Activated T-cell treated with anti-CD3 and anti-CD28 coated beads for 1 hour (primary cell): ENCODE results near the gene SHH.
"Not testable (repeated sequence)": the region's sequence is repeated elsewhere in the genome, so short reads cannot be mapped to it uniquely, and the experiment has no call there.

Experiments used
- DNase-seq: peaks from one replicate; pipeline ENCODE4 v3.0.0-alpha.2; 2020; ENCODE audit warnings: low read depth

SHH gene

GRCh38 chr7:155819186-155819585 is 6.9 kb upstream of the SHH start:
- no peak for DNase-seq

- DNase-seq: no peak
These were observed 6.5 kb upstream of the SHH start for GRCh38 chr7:155818820-155819168.

DNA sequence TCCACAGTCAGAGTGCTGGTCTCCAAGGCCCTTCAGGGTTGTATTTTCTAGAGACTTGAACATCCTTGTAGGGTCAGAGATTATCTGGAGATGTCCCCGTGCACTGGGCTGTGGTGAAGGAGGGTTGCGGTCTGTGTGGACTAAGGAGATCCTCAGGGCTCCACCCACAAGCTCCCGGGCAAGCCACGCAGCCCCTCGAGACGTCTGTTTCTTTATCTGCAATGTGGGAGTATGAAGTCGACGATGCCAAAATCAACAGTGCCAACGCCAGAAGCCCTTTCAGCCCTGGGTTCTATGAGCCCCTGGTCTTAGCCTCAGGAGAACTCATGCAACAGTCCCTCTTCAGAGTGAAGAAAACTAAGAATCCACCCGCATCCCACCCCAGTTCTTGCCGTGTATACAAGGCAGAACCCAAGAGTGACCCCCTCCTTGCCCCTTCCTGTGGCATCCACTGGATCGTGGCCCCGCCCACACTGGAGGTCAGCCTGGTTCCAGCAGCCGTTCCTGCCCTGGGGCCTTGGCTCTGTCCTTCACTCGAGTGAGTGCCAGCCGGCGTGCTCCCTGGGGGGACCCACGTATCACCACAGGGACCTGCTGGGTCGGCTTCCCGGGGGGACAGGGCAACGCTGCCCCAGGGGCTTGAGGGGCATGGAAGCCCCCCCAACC is 6.0 kb upstream of the SHH start:
- no peak for DNase-seq

DNA sequence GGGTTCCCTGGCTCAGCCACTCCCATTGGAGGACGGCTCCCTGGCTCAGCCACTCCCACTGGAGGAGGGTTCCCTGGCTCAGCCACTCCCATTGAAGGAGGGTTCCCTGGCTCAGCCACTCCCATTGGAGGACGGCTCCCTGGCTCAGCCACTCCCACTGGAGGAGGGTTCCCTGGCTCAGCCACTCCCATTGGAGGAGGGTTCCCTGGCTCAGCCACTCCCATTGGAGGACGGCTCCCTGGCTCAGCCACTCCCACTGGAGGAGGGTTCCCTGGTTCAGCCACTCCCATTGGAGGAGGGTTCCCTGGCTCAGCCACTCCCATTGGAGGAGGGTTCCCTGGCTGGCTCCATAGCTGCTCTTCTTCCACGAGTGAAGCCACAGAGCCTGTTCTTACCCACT is 5.3 kb upstream of the SHH start:
- DNase-seq: not testable (repeated sequence)

DNA sequence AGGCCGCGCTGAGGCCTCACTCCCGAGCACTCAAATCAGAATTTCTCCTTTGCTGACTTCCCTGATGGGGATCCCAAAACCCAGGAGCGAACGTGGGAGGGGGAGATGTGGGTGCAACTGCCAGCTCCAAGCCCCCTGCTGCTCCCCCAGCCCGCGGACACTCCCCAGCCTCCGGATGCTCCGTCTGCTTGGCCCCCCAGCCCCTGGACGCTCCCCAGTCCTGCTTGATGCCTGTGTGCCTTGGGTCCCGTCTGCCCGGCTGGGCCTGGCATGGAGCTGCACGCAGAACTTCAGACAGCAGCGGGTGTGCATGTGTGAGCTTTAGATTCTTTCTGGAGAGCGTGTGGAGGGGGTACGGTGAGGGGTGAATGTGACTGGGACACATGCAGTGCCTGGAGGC is 4.7 kb upstream of the SHH start:
- no peak for DNase-seq

DNA sequence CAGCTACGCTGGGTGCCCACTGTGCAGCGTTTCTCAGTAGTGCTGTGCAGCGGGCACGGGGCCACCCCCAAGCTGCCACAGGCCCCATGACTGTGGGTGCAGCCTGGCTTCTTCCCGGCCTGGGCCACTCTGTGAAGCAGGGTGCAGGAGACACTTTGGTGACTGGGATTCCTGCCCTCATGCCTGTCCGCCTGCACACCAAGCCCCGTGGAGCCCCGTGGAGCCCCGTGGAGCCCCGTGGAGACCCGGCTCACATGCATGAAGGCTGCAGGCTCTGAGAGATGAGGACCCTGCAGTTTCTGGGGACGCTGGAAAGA is 3.9 kb upstream of the SHH start:
- DNase-seq: no peak

GRCh38 chr7:155815332-155816191 is 3.3 kb upstream of the SHH start:
- peak; percentile 40 for DNase-seq

DNA sequence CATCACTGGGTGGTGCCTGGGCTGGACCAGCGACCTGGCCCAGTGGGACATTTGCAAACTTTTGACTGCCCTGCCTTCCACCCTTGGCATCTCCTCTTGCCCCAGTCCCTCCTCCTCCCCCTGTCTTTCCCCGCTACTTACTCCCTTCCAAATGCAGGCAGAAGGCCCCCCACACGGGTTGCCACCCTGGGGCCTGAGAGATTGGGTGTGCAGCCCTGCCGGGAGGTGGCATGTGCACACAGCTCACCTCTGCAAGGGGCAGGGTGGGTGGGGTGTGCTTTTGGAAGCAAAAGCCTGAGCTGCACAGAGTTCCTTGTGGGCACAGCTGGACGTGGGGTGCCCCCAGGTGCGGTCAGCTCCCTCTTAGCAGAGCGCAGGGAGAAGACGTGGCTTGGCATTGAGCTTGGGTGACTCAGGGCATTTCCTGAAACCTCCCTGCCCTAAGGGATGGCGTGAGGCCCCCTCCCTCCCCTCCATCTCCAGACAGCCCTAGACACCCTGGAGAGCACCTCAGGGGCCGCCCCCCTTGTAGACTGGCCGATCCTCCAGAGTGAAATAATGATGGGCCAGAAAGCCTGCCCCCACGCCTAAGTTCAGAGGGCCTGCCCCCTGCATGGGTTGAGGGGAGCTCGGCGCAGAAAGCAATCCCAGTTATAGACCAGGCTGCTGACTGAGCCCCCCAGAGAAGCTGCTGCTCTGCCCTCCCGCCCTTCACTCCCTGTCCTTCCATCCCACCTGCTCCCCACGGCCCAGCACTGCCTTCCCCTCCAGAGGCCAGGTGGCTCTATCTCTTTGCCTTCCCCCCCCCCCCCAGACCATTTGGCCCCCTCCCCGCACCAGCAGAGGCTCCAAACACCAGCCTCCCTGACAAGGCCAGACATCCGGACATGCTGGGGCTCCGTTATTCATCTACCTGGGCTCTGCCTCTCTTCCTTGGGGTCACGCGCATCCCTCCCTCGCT is 2.3 kb upstream of the SHH start:
- DNase-seq: no peak

DNA sequence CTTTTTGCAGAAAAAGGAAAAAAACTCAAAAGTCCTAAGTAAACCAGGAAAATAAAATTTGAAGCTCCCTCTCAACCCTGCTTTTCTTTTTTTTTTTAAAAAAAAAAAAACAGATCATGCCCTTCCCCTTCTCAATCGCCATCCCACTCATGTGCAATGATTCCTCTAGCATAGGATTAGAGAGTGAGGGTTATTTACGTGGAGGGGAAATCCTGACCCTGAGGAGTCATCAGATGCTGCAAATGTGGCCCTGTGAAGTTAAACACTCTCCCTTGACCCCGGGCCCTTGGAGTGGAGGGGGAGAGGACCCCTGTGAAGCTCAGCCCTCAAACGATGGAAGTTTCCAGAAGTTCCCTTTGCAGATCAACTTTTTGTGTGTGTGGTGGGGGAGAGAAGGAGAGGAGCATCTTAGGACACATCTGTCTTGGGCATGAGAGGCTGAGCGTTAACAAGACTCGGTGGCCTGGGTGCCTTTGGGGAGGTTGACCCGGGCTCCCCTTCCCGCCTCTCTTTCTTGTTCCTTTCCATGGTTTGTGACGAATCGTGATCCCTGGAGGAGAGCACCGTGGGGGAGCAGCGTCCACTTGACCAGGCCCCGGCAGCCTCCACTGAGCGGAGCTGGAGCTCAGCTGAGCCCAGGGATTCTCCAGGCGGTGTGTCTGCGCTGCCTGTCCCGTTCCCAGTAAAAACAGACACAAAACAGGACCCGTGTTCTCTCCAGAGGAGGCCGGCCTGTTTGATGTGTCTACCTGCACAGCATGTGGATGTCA is 1.5 kb upstream of the SHH start:
- no peak for DNase-seq

DNA sequence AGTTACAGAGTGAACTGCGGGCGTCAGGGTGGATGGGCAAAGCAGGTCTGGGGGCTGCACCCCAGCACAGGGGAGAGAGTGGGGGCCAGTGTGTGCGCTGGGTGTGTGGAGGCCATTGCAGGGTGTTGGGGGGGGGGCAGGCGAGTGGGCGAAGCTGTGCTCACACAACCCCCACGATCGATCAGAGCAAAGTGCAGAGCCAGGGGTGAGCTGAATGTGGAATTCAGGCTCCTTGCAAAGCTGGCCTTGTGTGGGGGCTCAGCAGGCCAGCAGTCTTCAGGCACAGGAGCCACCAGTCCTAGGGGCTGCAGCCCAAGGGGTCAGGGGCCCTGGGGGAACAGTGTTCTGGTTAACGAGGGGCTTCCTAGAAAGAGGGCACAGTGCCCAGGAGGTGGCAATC is 862 bp upstream of the SHH start:
- DNase-seq: no peak

GRCh38 chr7:155811560-155811894 is 736 bp downstream of the SHH start:
- DNase-seq: no peak

- no peak for DNase-seq
These were observed 1.3 kb downstream of the SHH start for GRCh38 chr7:155810770-155811559.

DNA sequence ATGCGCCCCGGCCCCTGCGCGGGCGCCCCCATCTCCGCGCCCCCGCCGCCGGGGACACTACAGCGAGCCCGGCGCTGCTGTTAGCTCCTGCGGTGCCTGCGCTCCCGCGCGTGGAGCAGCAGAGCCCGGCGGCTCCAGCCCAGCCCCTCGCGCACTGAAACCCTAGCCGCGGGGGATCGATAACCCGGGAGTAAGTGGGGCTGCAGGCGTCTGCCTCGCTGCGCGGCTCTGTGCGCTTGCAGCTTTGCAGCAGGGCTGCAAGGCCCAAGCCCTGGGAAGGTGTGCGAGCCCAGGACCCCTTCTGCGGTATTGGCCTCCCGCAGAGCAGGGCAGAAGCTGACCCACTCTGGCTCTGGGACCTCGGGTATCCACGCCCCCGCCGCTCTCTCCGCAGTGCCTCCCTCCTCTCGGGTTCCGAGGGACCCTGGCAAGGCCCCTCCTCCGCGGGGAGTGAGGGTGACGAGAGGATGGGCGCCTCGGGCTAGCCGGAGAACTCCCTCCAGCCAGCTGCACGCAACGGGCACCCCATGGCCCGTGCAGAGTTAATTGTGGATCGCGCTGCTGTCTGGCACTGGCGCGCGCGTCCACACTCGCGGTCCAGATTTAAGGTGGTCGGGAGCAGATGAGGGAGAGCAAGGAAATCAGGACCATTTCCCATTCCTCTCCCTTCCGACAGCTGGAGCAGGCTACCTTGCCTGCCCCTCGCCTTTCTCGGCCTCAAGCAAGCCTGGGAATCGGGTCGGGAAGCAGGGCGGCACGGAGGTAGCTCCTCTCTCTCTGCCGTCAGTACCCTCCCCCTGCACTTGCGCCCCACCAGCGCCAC is 2.1 kb downstream of the SHH start:
- no peak for DNase-seq

DNA sequence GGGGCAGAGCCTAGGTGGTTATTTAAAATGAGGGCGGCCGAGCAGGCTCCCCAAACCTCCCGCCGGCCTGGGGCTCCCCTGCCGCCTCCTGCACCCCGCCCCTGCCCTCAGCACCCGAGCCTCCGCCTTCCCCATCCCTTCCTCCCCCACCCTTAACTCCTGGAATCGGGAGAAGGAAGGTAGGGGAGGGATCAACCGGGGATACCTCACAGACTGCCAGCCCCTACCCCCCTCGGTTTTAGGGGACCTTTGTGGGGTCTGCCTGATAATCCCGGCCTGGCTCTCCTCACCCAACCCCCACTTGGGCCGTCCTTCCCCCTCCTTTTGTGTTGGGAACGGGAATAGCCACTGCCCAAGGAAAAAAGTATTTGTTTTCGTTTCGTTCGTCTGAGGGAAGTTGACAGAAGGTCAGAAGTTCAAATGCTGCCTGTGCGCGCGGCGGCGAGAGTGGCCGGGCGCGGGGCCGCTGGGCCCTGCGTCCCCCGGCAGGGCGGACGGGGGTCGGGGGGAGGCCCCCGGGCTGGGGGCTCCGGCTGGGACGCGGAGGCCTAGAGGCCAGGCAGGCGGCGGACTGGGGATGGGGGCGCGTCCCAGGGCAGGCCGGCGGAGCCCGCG is 2.8 kb downstream of the SHH start:
- DNase-seq: no peak

DNA sequence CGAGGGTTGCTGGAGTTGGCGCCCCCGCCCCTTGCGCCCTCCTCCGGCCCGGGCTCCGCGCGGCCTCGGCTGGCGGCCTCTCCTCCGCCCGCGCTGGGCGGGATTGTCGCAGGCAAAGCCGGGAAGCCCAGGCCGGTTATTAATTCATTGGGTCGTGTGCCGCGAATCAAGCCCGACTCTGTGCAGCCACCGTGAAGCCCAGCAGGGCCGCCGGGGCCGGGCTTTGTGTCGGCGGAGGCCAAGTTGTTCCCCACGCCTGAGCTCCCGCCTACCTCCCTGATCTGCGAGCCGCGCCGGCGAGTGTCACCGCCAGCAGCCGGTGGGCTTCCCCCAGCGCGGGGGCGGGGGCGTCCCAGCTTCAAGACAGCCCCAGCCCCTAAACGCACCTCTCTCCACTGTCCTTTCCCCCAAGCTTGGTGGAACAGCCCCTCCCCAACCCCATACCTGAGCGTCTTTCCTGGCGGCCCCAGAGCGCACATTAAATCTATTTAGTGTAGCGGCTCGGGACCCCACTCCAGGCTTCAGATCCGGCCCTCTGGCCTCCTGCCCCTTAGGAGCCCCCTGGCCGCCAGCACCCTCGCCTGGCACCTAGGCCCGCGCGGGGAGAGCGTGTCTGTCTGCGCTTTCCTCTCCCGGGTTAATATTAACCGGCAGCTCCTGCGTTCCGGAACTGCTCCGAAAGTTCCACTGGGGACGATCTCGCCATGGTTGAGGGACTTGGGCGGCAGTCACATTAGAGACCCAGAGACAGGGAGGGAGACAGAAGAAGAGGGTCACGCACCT is 3.5 kb downstream of the SHH start:
- no peak for DNase-seq

- DNase-seq: no peak
These were observed 4.3 kb downstream of the SHH start for GRCh38 chr7:155807789-155808548.

GRCh38 chr7:155807065-155807671 is 5.1 kb downstream of the SHH start:
- no peak for DNase-seq
